Stimulated activated naive B cell treated with anti-CD40 and anti-IgM and Interleukin-4, amounts not matched to agents 10 μg/mL and 1 μg/mL and 100 μg/mL, for 72 hours (primary cell): ENCODE results near the gene GALNT9.

ENCODE experiments used
- ATAC-seq, 2 donors: fragments of 150-1000 bp; cut with Tn5 transposase; replicated peaks; 2 replicates each; pipeline ENCODE4 v1.10.0; 2021; ENCODE audit warnings: moderate library complexity in 1 of 2
- DNase-seq: peaks from one replicate; pipeline ENCODE4 v3.0.0; 2021
- H3K27ac Mint-ChIP-seq: one replicate; pipeline ENCODE4 v1.8.0; 2022; ENCODE audit warnings: mild to moderate bottlenecking, mixed read lengths
- H3K27me3 Mint-ChIP-seq, 2 donors: one replicate each; pipeline ENCODE4 v1.8.0; 2022; ENCODE audit warnings: mixed read lengths in 2 of 2
- H3K36me3 Mint-ChIP-seq, 2 donors: one replicate each; pipeline ENCODE4 v1.8.0; 2022; ENCODE audit warnings: mixed read lengths in 2 of 2, mild to moderate bottlenecking in 1 of 2
- H3K4me1 Mint-ChIP-seq, 2 donors: one replicate each; pipeline ENCODE4 v1.8.0; 2022; ENCODE audit warnings: mixed read lengths in 2 of 2, mild to moderate bottlenecking in 1 of 2
- H3K4me3 Mint-ChIP-seq, 2 donors: one replicate each; pipeline ENCODE4 v1.8.0; 2022; ENCODE audit warnings: mild to moderate bottlenecking in 2 of 2, mixed read lengths in 2 of 2, moderate library complexity in 1 of 2
- H3K9me3 Mint-ChIP-seq, 2 donors: one replicate each; pipeline ENCODE4 v1.8.0; 2022; ENCODE audit warnings: mixed read lengths in 2 of 2, mild to moderate bottlenecking in 1 of 2

The GALNT9 gene

DNA sequence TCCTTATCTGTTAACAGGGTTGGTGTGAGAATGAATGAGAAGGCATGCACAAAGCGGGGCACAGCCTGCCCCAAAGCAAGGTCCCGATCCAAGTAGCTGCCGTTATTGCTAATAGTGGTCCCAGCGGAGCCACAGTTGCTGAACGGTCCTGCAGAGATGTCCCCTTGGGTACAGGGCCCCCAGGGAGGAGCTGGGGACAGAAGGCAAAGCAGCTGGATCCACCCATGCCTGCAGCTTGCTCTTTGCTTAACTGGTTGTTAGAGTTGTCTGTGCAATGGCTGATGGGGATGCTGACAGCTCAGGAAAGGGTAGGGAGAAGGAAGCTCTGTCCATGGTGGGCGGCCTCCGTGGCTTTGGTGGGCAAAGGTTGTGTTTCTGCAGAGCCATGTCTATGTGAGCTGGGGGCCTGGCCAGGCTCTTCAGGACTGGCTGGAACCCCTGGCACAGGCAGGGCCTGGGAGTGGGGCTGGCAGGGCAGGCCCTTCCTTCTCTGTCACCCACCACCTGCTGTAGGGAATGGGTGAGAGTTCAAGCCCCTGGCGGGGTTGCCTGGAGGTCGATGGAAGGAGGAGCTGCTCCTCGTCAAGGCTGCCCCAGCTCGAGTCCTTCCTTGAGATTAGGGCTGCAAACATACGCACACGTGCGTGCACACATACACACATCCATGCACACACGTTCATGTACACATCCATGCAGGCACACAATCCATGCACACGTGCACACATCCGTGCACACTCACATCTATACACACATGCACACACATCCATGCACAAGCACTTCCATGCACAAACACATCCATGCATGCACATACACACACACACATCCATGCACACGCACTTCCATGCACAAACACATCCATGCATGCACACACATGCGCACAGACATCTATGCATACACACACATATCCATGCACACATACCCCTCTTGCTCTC is 149.7 kb downstream of the GALNT9 start:
- peaks cover 21 to 31% of the 10 kb centered on the region in 2 donors for H3K27me3 Mint-ChIP-seq
- ATAC-seq (no peak), DNase-seq (no peak)
- peaks cover 9% of the 10 kb centered on the region in 2 donors for H3K4me1 Mint-ChIP-seq
- H3K27ac Mint-ChIP-seq: no peak overlapping the region
- H3K9me3 Mint-ChIP-seq: peaks cover 0 to 4% of the 10 kb centered on the region in 2 donors
- H3K36me3 Mint-ChIP-seq: no peaks in the 10 kb centered on the region
- no peak overlapping the region for H3K4me3 Mint-ChIP-seq

GRCh38 chr12:132178801-132179401 is 150.5 kb downstream of the GALNT9 start:
- Mint-ChIP-seq H3K36me3 (no peaks in the 10 kb centered on the region), H3K4me3 (no peak overlapping the region), H3K27ac (no peak overlapping the region), H3K27me3 (peaks cover 27 to 33% of the 10 kb centered on the region in 2 donors), H3K4me1 (peaks cover 9 to 12% of the 10 kb centered on the region in 2 donors), H3K9me3 (peaks cover 0 to 4% of the 10 kb centered on the region in 2 donors)
- DNase-seq: no peak
- ATAC-seq: no peak

GRCh38 chr12:132178316-132178715 is 151.1 kb downstream of the GALNT9 start:
- no peak overlapping the region for H3K27ac Mint-ChIP-seq

DNA sequence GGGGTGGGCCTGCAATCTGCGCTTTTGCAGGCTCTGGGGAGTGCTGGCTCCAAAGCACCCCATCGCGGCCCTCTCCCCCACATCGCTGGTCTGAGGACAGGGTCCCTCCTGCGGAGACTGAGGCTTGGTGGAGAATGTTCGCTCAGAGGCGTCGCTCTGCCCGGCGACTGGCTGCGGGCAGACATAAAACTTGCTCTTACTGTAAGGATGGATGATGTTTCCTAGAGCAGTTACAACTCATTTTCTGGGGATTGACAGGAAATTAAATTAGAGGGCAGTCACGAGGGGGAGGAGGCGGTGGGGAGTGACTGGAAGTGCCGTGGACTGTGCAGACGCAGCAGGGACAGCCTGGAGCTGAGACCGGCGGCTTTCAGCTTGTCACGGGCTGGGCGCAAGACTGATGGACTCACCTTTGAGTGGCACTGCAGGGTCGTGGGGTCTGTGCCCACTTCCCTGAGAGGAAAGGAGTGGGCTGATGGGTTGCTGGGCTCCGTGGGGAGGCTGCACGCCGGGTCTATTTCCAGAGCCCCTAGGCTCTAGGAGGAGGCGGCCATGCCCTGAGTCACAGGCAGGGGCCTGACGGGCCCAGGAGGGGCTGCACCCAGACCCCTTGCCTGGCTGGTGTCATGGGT is 152.4 kb downstream of the GALNT9 start:
- ATAC-seq (no peak), DNase-seq (no peak)
- no peak overlapping the region for H3K4me3 Mint-ChIP-seq
- peaks cover 0 to 2% of the 10 kb centered on the region in 2 donors for H3K9me3 Mint-ChIP-seq
- H3K36me3 Mint-ChIP-seq: no peaks in the 10 kb centered on the region
- H3K27ac Mint-ChIP-seq: no peak overlapping the region
- H3K4me1 Mint-ChIP-seq: peaks cover 16 to 20% of the 10 kb centered on the region in 2 donors
- H3K27me3 Mint-ChIP-seq: peaks cover 40 to 51% of the 10 kb centered on the region in 2 donors

More at GRCh38 chr12:132178316-132178715, 151.1 kb downstream of the GALNT9 start:
- Mint-ChIP-seq H3K27me3 (peaks cover 30 to 39% of the 10 kb centered on the region in 2 donors), H3K36me3 (no peaks in the 10 kb centered on the region), H3K4me1 (peaks cover 12 to 13% of the 10 kb centered on the region in 2 donors), H3K9me3 (peaks cover 0 to 4% of the 10 kb centered on the region in 2 donors), H3K4me3 (no peak overlapping the region)
- DNase-seq: no peak
- peak in 1 of 2 donors; percentile 38 for ATAC-seq

GRCh38 chr12:132176385-132176919 is 152.9 kb downstream of the GALNT9 start:
- H3K36me3 Mint-ChIP-seq: no peaks in the 10 kb centered on the region
- DNase-seq (no peak), ATAC-seq (no peak)
- H3K9me3 Mint-ChIP-seq: no peaks in the 10 kb centered on the region
- H3K27me3 Mint-ChIP-seq: peaks cover 40 to 56% of the 10 kb centered on the region in 2 donors
- no peak overlapping the region for H3K27ac Mint-ChIP-seq
- H3K4me1 Mint-ChIP-seq: peaks cover 16 to 20% of the 10 kb centered on the region in 2 donors
- H3K4me3 Mint-ChIP-seq: no peak overlapping the region

GRCh38 chr12:132175496-132176384 is 153.6 kb downstream of the GALNT9 start:
- no peak overlapping the region for H3K4me3 Mint-ChIP-seq
- H3K4me1 Mint-ChIP-seq: peaks cover 16 to 20% of the 10 kb centered on the region in 2 donors
- DNase-seq (no peak), ATAC-seq (no peak)
- H3K9me3 Mint-ChIP-seq: no peaks in the 10 kb centered on the region
- no peak overlapping the region for H3K27ac Mint-ChIP-seq
- no peaks in the 10 kb centered on the region for H3K36me3 Mint-ChIP-seq
- peaks cover 40 to 53% of the 10 kb centered on the region in 2 donors for H3K27me3 Mint-ChIP-seq

DNA sequence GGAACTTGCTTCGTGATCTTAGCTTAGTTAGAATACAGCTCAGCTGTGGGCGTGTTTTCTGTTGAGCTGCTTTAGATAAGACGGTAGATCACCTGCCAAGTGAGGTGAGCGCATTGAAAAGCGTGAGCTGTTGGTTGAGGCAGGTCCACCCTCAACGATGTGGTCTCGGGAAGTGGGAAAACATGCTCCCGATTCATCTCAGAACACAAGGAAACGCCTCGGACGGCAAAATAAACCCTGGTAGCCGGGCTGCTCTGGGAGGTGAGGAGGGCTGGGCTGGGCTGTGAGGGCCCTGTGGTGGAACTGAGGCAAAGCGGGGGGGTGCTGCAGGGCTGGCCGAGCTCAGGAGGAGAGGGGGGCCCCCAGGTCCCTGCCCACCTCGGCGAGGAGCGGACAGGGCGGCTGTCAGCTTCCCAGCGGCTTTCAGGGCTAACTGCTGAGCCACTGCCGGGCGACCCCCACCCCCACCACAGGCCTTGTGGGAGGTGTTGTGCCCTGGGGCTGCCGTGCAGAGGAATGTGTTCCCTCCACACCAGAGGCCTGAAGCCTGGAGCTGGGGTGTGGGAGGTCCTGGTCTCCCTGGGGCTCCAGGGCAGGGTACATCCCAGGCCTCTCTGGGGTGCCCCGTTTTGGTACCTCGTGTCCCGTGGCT is 154.4 kb downstream of the GALNT9 start:
- H3K4me3 Mint-ChIP-seq: no peak overlapping the region
- no peaks in the 10 kb centered on the region for H3K9me3 Mint-ChIP-seq
- peaks cover 16 to 20% of the 10 kb centered on the region in 2 donors for H3K4me1 Mint-ChIP-seq
- DNase-seq (no peak), ATAC-seq (no peak)
- H3K27ac Mint-ChIP-seq: no peak overlapping the region
- peaks cover 44 to 61% of the 10 kb centered on the region in 2 donors for H3K27me3 Mint-ChIP-seq
- no peaks in the 10 kb centered on the region for H3K36me3 Mint-ChIP-seq

GRCh38 chr12:132174015-132174838 is 155.2 kb downstream of the GALNT9 start:
- Mint-ChIP-seq H3K27ac (no peak overlapping the region), H3K27me3 (peaks cover 40 to 63% of the 10 kb centered on the region in 2 donors), H3K9me3 (no peaks in the 10 kb centered on the region), H3K36me3 (no peaks in the 10 kb centered on the region), H3K4me3 (no peak overlapping the region), H3K4me1 (peaks cover 16 to 20% of the 10 kb centered on the region in 2 donors)
- DNase-seq (no peak), ATAC-seq (no peak)

GRCh38 chr12:132173135-132174014 is 156.0 kb downstream of the GALNT9 start:
- Mint-ChIP-seq H3K27me3 (peaks cover 34 to 59% of the 10 kb centered on the region in 2 donors), H3K4me1 (peaks cover 8 to 15% of the 10 kb centered on the region in 2 donors), H3K27ac (peak overlapping the region; percentile 51), H3K36me3 (no peaks in the 10 kb centered on the region), H3K4me3 (no peak overlapping the region), H3K9me3 (no peaks in the 10 kb centered on the region)
- peak; percentile 21 to 64 for ATAC-seq
- DNase-seq: no peak

DNA sequence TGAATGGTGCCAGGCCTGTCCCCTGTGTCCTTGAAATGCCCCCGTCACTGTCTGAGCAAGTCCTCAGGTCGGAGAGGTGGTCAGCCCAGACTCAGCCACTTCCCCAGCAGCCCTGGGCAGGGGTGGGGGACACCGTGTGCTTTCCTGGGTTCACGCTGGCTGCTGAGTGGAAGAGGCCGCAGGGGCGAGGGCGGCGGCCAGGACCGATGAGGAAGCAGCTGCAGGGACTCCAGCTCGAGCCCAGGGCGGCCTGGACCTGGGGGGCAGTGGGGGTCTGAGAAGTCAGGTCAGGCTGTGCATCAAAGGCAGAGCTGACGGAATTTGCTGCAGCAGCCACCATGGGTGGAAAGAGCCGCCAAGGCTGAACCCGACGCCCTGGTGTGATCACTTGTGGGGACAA is 156.8 kb downstream of the GALNT9 start:
- no peak overlapping the region for H3K4me3 Mint-ChIP-seq
- H3K36me3 Mint-ChIP-seq: no peaks in the 10 kb centered on the region
- H3K27ac Mint-ChIP-seq: peak overlapping the region; percentile 51
- peaks cover 34 to 67% of the 10 kb centered on the region in 2 donors for H3K27me3 Mint-ChIP-seq
- H3K9me3 Mint-ChIP-seq: no peaks in the 10 kb centered on the region
- peaks cover 7 to 14% of the 10 kb centered on the region in 2 donors for H3K4me1 Mint-ChIP-seq
- ATAC-seq (no peak), DNase-seq (no peak)

DNA sequence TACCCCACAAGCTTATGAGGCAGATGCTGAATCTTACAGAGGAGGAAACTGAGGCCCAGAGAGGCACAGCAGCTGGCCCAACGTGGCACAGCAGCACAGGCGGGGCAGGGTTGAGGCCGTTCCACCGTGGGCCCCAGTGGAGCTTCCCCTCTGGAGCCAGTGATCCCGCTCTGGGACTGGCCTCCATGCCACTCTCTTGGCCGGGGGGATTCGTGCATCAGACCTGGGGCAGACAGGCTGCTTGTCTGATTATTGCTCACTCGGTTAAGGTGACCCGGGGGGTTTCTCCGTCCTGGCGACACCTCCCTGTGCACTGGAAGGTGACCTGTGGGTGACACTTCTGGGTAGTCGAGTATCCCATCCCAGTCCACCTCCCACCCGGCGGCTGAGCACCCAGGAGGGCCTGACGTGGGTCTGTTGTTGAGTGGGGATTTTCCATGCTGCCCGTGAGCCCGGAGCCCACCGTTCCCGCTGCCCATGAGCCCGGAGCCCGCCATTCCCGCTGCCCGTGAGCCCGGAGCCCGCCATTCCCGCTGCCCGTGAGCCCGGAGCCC is 157.3 kb downstream of the GALNT9 start:
- peaks cover 2% of the 10 kb centered on the region in 2 donors for H3K9me3 Mint-ChIP-seq
- H3K36me3 Mint-ChIP-seq: peaks cover 0 to 2% of the 10 kb centered on the region in 2 donors
- DNase-seq (no peak), ATAC-seq (no peak)
- H3K4me1 Mint-ChIP-seq: peaks cover 7 to 17% of the 10 kb centered on the region in 2 donors
- H3K4me3 Mint-ChIP-seq: no peak overlapping the region
- no peak overlapping the region for H3K27ac Mint-ChIP-seq
- peaks cover 36 to 69% of the 10 kb centered on the region in 2 donors for H3K27me3 Mint-ChIP-seq
